HG02870 (cell line): ENCODE results near the gene DCHS1.

ENCODE experiments used
- ATAC-seq: cut with Tn5 transposase; IDR thresholded peaks from one replicate; pipeline ENCODE4 v1.9.1; 2021; ENCODE audit warnings: mild to moderate bottlenecking, moderate library complexity; ENCODE audit not compliant: unreplicated experiment

The DCHS1 gene

DNA sequence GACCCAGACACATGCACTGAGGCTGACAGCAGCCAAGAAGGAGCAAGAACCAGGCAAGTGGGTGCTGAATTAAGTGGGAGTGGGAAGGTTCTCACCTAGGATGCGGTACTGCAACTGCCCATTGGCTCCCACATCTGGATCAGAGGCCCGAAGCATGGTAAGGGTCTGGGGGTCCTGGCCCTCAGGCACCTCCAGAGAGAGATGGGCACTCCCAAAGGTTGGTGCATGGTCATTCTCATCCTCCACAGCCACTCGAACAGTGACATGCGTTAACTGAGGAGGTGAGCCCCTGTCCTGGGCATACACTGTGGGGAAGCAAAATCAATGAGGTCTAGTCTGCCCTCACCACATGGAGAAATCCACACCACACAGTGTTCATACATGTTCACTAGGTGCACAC, 27.1 kb downstream of the DCHS1 start:
- no peak for ATAC-seq

DNA sequence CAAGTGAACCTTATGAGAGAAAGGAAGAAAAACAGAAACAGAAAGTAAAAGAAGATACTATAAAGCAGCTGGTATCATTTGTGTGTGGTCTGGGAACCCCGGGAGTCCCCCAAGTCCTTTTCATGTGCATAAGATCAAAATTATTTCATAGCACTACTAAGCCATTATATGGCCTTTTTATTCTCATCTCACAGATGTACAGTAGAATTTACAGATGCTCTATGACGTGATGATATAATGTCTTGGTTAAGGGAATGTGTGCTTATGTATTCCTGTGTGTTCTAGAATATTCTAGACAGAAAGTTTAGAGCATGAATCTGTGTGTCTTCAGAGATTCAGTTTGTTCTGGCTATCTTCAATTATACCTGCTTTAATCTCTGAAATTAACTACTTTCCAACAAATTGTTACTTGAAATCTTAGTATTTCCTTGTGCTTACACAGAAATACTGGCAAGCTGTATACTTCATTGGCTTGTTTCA, 27.8 kb downstream of the DCHS1 start:
- no peak for ATAC-seq

DNA sequence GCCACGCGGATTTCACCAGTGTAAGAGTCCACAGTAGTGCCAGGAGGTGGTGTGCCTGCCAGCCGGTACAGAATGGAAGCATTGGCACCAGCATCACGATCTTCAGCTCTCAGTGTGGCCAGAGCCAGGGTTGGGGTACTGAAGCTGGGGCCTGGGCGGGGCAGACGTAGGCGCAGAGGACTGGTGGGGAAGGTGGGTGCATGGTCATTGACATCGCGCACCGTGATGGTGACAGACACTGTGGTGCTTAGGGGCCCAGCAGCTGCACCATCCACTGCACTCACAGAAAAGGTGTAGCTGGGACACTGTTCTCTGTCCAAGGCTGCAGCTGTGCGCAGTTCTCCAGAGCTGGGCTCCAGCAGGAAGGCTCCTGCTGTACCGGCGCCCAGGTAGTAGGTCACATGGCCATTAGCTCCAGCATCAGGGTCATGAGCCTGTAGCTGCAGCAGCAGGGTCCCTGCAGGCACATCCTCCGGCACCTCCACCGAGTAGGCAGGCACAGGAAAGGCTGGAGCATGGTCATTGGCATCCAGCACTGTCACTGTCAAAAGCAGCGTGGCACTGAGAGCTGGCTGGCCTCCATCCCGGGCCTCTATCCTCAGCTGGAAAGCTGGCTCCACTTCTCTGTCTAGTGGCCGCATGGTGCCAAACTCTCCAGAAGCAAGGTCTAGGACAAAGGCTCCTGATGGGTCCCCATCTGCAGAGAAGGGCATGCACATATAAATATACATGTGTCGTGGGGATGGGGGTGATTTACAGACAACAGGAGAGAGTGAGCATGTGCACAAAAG, 28.4 kb downstream of the DCHS1 start:
- no peak for ATAC-seq

DNA sequence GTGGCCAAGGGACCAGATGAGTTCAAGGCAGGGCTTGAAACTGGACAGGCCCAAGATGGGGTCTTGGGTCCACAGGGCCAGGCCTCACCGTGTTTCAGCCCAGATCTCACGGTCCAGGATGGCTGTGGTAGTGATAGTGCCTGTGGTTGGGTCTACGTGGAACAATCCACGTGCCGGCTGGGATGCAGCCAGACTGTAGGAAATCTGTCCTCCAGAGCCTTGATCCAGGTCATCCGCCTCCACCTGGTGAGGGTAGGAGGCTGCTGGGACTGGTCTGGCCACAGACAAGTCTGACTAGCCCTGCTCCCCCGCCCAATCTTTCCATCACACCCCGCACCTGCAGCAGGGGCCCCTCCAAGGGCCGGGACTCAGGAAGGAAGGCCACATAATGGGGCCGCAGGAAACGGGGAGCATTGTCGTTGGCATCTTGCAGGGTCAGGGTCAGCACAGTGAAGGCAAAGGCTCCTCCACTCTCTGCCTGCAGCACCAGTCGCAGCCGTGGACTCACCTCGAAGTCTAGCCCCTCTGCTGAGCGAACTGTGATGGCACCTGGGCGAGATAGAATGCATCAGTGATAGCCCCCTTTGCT, 29.7 kb downstream of the DCHS1 start:
- no peak for ATAC-seq

DNA sequence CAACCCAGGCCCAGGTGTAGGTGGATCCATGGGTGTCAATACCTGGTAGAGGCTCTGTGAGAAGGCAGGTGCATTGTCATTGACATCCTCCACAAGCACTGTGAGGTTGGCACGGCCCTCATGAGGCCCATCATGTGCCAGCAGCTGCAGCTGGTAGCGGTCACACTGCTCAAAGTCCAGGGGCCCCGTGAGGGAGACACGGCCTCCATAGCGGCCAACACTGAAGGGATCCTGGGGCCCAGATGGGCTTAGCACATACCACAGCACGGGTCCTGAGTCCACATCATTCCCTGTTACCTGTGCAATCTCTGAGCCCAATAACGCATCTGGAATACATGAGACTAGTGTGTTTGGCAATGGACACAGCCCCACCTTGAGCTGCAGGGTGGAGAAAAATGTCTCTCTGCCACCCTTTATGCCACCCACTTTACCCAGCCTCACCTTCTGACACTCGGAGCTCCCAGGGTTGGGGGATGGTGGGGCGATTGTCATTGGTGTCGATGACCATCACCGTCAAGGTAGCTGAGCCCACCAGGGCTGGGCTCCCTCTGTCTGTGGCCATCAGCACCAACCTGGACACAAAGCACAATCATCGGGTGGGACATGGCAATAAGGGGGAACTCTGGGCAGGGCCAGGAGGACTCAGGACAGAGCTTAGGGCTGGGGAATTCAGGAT, 30.3 kb downstream of the DCHS1 start:
- ATAC-seq, result no peak

DNA sequence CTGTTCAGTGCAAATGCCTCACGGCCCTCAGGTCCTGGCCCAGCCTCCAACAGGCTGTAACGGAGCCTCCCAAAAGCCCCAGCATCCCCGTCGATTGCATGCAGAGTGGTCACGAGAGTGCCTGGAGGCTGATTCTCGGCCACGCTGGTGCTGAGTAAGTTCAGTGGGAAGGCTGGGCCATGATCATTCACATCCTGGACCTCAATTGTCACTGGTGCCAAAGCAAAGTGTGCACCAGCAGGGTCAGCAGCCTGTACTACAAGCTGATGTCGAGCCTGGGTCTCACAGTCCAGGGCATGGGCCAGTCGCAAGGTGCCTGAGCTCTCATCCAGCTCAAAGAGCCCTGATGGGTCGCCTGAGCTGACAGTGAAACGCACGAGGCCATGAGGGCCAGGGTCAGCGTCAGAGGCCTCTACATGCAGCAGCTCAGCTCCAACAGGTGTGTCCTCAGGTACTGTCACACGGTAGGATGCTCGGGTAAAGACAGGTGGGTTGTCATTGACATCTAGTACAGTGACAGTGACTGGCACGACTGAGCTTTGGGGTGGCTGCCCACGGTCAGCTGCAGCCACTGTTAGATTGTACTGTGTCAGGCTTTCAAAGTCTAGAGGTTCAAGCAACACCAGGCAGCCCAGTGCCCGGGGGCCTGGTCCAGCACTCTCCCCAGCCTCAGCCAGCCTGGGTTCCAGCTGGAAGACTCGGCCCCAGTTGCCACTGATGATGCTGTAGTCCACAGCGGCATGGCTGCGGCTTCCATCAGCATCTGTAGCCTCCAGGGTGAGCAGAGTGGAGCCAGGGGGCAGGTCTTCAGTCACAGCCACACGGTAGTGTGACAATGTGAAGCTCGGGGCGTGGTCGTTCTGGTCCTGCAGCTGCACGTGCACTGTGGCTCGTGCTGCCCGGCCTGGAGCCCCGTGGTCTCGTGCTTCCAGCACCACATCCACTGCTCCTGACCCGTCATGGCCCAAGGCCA, 31.9 kb downstream of the DCHS1 start:
- ATAC-seq, result no peak

DNA sequence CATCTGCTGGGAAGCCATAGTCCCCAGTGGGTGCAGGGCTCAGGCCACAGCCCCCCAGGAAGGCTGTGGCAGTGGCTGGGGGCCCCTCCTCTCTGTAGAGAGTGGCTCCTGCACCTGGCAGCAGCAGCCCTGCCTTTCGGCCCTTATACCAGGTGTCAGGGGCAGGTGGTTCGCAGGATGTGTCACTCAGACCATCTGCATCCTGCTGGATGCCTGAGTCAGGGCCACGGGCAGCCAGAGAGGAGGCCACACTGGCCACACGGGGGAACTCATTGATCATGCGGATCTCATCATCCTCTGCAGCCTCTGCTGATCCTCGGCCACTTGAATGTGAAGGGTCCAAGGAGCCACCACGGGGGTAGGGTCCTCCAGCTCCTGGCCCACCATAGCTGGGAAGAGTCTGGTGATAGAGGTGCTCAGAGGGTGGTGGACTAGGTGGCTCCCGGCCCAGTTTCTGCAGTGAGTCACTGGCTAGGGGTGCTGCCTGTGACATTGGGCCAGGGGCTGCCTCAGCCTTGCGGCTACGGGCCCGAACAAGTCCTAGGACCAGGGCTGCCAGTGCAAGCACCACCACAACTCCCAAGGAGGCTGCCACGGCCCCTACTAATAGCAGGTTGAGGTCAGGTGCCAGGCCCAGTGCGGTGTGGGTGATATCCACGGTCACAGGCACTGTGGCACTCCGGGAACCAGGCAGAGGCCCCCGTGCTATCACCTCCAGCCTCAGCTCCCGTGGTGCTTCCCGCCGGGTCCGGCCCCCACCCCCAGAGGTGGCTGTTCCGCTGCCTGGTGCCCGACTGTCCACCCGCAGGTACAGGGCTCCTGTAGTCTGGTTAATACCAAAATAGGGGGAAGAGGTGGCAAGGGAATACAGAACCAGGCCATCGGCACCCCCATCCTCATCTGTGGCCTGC, 33.1 kb downstream of the DCHS1 start:
- no peak for ATAC-seq

DNA sequence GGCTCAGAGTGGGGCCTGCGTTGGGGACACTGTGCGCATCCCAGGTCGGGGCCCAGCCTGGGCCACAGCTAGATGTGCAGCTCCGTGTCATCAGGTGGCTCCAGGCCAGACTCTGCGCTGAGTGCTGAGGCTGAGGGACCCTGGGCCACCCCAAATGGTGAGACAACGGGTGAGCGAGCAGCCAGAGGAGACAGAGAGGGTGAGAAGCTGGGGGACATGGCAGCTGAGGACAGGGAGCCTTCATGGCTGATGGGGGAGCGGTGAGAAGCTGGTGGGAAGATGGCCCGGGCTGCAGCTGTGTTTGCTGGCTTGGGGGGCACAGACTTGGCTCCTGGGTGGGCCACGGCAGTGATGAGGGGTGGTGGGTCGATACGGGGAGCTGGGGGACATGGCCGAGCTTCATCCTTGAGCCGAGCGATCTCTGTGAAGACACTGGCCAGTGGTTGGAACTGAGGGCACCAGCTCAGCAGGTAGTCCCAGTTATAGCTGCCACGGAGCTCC, 33.8 kb downstream of the DCHS1 start:
- no peak for ATAC-seq

DNA sequence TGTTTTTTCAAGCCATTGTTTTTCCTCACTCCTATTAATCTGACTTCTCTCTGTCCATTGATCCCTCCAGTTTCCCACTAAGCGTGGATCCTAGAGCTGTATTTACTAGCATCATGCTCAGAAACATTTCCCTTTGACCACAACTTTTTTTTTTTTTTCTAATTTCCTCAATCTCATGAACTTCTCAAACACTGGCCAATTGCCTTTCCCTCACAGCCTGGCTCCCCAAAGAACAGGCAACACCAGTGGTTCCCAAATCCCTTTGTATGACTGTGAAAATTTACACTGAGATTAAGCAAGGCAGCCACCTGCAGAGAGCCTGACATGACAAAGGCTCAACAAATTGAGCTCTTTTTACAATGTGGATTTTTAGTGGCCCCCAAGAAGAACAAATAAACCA, 35.0 kb downstream of the DCHS1 start:
- ATAC-seq, result no peak

DNA sequence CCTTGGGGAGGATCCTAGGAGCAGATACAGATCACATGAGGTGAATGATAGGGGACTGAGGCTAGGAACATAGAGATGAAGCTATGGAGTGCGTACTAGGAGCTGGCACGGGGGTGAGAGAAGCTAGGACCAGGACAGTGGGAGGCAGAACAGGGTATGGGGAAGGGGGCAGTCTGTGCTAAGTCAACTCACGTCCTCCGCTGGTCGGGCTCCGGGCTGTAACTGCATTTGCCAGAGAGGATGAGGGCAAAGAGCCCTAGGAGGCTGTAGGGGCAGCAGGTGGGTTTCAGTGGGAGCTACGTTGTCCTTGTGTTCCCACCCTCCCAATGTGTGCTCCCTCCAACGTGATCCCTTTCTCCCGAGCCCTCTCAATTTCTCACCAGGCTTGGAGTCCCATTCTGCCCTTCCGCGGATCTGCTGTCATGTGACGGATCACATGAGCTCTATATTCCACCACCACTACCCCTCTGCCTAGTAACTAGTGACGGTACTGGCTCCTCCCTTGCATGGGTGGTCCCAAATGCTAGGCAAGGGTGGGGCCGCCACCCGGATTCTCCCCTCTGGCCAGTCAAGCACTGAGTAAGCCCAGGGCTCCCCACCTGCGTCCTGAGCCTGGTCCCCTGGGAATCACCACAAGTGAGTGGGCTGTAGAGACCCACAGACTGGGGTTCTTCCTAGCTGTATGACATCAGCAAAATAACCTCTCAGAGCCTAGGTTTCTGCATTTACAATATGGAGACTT, 36.4 kb downstream of the DCHS1 start, which contains the start of gene TPP1:
Gene TPP1, minus strand, starts transcription at position 419 of the 742 bp plus-strand sequence. Its CDS starts 22 bp downstream, at position 397.
- peak; percentile 98 for ATAC-seq

DNA sequence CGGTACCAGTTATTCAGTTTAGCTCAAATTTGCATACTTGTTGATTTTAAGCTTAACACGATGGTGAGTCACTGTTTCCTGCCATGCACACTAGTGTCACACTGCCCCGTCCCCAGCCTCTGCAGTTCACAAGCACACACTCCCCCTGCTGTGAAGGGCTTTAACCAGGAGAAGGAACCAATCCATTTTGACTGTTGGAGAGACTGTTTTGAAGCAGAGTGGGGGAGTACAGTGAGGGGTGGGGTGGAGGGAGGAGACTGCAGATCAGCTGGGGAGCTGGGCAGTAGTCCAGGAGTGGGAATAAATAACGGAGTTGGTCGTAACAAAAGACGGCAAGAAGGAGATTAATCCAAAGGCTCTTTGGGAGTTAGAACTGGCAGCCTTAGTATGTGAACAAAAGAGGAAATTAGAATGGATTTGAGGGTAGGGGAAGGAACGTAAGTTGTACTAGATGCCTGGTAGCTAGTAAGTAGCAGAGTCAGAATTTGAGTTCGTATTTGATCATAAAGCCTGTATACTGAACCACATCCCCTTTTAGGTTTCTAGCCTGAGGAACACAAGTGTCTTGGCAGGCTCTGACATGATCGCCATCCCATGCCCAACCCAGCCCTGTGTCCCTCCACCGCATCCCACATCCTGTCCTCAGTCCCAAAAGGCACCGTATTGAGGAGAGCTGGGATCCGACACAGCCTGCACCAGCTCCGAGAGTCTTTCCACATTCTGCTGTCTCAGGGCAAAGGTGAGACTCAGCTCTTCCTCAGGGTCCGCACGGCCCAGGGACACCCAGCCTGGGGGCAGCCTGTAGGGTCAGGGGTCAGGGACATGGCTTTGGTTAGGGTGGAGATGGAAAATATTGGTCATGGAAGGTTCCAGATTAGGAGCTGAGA, 37.2 kb downstream of the DCHS1 start:
- peak; percentile 31 for ATAC-seq

DNA sequence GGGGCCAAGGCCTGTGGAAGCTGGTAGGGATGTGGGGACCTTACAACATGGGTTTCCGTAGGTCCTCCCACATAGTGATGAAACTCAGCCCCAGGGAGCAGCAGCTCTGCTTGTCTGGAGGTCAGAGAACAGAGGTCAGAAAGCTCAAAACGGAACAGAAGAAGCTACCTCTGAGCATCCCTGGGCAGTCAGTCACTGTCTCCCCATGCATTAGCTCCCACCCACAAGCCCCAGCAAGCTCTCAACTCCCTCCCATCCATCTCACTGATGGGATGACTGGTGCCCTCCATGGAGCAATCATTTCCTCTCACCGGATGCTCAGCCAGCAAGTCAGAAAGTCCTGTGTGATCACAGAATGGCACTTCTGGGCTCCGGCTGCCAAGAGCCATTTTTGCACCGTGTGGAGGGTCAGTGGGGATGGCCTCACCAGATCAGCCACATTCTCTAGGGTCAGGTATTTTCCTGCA, 38.3 kb downstream of the DCHS1 start:
- no peak for ATAC-seq

DNA sequence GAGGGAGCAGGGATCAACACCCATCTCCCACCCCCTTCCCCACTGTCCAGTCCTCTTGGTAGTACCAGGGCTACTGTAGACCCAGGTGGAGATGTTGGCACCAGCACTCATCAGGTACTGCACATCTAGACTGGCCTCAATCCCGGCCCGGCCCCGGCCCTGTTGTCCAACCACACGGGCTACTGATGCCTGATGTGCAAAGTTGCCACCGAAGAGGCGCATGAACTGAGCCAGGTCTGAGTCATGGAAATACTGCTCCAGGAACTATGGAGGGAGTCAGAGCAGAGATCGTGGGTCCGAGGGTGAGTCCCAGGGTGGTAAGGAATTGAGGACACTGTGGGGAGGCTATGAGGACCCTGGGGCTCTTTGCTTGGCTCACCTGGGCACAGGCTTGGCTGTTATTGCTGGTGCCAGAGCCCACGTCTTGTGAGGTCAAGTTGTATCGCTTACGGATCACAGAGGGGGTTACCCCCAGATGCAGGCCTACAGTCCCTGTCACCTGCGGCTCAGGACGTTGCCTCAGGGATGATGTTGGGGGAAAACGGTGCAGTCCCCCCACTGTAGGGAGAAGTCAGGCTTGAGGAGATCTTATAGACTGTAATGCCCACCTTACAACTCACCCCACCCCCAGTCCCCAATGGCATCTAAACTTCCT, 38.9 kb downstream of the DCHS1 start:
- no peak for ATAC-seq

DNA sequence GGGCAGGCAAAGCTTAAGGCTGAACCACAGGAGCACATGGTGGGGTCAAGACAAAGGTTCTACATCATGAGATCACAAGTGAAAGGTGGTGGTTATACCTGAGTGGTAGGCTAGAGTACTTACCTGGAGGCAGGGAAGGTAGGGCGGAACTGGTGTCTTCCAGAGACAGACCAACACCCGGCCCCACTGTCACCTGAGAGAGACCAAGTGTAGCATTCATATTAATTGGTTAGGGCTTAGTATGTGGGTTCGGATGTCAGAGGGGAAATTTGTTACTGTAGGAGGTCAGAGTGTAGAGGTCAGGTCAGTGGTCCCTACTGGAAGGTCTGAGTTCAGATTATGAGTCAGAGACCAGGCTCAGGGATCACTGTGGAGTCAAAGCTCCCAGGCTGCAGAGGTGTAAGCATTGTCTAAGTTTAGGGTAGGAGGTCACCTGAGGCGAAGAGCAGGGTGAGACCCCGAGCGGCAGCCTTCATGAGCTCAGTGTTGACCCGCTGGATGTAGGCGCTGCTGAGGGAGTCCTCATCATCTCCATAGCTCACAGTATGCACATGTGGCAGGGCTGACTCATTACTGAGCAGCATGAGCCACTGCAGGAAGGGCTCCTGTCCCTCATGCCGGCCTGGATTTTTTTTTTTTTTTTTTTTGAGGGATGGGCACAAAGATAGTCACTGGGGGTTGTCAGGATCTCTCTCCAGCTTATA, 39.6 kb downstream of the DCHS1 start:
- ATAC-seq, result no peak

DNA sequence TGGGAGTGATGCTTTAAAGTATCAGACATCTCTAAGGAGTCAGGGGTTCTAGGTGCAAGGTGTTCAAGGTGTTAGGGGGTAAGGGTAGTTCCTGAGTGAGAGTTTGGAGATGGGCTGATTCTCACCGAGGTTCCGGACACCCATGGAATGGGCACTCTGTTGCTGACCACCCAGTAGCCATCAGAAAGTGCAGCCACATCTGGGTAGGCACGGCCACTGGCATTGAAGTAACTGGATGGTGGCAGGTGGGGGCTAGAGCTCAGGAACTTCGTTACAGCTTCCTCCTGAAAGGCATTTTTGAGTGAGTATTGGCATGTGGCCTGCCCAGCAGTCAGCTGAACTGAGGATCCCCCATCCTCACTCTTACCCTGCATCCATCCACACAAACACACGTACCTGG, 40.6 kb downstream of the DCHS1 start:
- ATAC-seq, result no peak

DNA sequence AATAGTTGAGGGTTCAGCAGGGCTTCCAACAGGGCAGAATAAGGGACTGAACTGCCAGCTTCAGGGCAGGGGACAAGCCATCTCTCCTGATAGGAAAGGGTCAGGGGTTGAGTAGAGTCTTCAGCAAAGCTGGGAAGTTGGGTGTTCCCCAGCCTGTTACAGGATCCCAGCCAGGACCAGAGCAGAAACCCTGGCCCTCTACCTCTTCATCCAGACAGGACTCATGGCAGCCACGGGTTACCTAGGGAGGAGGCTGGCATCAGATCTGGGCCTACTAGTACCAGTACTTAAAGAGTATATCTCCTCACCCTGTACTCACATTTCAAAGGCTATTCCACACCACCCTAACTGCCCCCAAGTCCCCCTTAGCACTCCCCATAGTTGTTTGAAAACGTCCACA, 41.2 kb downstream of the DCHS1 start:
- ATAC-seq, result no peak

DNA sequence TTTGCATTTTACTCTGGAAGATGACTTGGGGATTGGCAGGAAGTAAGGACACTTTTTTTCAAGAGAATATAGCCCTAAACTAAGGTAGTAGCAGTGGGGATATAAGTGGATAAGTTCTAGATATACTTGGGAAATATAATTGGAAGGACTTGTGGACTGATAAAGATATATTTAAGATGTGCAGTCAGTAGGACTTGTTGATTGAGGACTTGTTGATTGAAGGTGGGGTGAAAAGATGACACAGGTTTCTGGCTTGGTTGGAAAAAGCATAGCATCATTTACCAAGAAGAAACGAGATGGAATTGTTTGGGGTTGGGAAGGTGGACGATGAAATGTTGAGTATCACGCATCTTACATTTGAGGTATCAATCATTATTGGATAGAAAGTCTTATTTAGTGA, 42.1 kb downstream of the DCHS1 start:
- no peak for ATAC-seq
